Measurements from ENCODE around the gene B4GALT3.

The B4GALT3 gene

DNA sequence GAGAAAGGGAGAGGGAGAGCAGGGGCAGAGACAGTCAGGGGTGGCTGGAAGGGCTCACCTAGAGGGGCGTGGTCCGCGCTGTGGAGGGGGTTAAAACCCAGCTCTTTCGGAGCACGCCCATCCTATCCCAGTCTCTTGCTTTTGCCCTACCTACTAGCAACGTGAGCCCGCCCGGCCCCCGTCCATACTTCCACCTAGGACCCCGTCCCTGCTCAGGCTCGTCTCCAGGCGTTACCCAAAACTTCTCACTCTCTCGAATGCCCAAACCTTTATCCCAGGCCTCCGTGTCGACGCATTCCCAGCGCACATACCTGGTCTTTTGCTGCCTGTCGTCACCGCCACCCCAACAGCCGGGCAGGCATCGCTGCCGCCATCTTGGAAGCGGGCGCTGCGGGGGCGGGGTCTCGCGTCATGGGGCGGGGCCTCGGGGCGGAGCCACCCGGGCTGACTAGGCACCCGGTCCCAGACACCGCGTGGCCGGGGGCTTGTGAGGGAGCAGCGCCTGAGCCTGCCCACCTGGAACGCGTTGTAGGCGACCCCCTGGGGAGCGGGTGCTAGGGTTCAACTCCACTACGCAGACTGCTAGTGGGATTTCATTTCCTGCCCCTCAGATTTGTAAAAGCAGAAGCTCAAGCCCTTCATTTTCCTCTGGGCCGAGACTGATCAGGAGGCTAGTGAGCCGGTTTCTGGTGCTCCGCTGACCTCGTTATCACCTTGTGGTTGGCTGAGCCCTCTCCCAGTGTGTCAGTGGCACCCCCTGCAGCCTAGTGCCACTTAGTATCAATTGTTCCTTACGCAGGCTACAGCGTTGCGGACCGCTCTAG, at the start of gene B4GALT3:
TSS of gene B4GALT3 (minus strand) at position 396 of the 824 bp plus-strand sequence. CDS start 1,447 bp downstream, outside the sequence.
- TF ChIP-seq, protein P1, sequence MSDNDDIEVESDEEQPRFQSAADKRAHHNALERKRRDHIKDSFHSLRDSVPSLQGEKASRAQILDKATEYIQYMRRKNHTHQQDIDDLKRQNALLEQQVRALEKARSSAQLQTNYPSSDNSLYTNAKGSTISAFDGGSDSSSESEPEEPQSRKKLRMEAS (IDR thresholded peaks at IDR 0.05): peak; percentile 94
- TF ChIP-seq, protein P2, sequence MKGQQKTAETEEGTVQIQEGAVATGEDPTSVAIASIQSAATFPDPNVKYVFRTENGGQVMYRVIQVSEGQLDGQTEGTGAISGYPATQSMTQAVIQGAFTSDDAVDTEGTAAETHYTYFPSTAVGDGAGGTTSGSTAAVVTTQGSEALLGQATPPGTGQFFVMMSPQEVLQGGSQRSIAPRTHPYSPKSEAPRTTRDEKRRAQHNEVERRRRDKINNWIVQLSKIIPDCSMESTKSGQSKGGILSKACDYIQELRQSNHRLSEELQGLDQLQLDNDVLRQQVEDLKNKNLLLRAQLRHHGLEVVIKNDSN (IDR thresholded peaks at IDR 0.05): no peak
- TF ChIP-seq TEAD4 (IDR thresholded peaks at IDR 0.05): peak; percentile 36; the same call in 1 of the 2 replicates
- TF ChIP-seq EGR1 (IDR thresholded peaks at IDR 0.05): peak; percentile 78
- peak; percentile 97 for TF ChIP-seq TAF1 (IDR thresholded peaks at IDR 0.05; ENCODE audit: low read depth)
- peak; percentile 99 for TF ChIP-seq YY1 (IDR thresholded peaks at IDR 0.05; ENCODE audit: low read depth)
- TF ChIP-seq ZBTB7A (IDR thresholded peaks at IDR 0.05; ENCODE audit: low read depth): peak; percentile 47; the same call in 1 of the 2 replicates
- TF ChIP-seq CREB1 (IDR thresholded peaks at IDR 0.05; ENCODE audit: low read depth): peak; percentile 64
- no peak for TF ChIP-seq CEBPB (IDR thresholded peaks at IDR 0.05)
- TF ChIP-seq, protein P3, sequence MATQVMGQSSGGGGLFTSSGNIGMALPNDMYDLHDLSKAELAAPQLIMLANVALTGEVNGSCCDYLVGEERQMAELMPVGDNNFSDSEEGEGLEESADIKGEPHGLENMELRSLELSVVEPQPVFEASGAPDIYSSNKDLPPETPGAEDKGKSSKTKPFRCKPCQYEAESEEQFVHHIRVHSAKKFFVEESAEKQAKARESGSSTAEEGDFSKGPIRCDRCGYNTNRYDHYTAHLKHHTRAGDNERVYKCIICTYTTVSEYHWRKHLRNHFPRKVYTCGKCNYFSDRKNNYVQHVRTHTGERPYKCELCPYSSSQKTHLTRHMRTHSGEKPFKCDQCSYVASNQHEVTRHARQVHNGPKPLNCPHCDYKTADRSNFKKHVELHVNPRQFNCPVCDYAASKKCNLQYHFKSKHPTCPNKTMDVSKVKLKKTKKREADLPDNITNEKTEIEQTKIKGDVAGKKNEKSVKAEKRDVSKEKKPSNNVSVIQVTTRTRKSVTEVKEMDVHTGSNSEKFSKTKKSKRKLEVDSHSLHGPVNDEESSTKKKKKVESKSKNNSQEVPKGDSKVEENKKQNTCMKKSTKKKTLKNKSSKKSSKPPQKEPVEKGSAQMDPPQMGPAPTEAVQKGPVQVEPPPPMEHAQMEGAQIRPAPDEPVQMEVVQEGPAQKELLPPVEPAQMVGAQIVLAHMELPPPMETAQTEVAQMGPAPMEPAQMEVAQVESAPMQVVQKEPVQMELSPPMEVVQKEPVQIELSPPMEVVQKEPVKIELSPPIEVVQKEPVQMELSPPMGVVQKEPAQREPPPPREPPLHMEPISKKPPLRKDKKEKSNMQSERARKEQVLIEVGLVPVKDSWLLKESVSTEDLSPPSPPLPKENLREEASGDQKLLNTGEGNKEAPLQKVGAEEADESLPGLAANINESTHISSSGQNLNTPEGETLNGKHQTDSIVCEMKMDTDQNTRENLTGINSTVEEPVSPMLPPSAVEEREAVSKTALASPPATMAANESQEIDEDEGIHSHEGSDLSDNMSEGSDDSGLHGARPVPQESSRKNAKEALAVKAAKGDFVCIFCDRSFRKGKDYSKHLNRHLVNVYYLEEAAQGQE (IDR thresholded peaks at IDR 0.05; ENCODE audit: low read depth): no peak

DNA sequence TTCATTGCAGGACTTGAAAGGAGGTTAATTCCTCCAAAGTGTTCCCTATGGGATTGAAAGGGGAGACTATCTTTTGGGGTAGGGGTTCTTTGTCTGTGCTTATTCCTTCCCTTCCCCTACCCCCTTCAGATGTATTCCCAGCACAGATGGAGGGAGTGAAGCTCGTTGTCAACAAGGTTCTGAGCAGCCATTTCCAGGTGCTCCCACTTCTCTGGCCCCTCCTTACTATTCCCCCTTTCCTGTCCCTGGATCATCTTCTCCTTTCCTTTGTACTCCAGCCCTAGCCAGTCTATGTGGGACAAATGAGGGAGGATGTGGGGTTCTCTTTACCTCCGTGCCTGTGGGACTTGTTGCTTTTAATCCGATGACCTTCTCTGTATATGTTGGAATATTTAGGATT, 49.5 kb upstream of the B4GALT3 start:
- TF ChIP-seq, protein P1 (IDR thresholded peaks at IDR 0.05): no peak
- TF ChIP-seq, protein P2 (IDR thresholded peaks at IDR 0.05): no peak
- TF ChIP-seq TAF1 (IDR thresholded peaks at IDR 0.05; ENCODE audit: low read depth) (no peak), YY1 (IDR thresholded peaks at IDR 0.05; ENCODE audit: low read depth) (no peak), TCF12 (IDR thresholded peaks at IDR 0.05; ENCODE audit: low read depth) (no peak)

DNA sequence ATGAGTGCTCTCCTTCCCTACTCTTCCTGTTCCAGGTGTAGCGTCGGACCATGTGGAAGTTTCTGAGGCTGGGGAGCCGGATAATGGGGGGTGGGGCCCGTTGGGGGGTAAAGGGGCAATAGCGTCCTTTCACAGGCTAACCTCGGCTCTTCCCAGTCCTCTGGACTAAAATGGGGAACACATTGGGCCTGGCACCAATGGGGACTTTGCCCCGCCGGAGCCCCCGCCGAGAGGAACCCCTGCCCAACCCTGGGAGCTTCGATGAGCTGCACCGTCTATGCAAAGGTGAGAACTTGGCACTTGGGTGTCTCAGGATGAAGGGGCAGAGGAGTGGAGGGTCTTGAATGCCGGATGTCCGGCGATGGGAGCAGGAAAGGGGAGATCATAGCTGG, 49.0 kb upstream of the B4GALT3 start:
- no peak for TF ChIP-seq NFIC (IDR thresholded peaks at IDR 0.05)
- TF ChIP-seq ZBTB7A (IDR thresholded peaks at IDR 0.05; ENCODE audit: low read depth): no peak
- no peak for TF ChIP-seq CEBPB (IDR thresholded peaks at IDR 0.05)
- TF ChIP-seq, protein P1 (IDR thresholded peaks at IDR 0.05): no peak
- no peak for TF ChIP-seq TEAD4 (IDR thresholded peaks at IDR 0.05)
- TF ChIP-seq, protein P3 (IDR thresholded peaks at IDR 0.05; ENCODE audit: low read depth): no peak
- TF ChIP-seq EGR1 (IDR thresholded peaks at IDR 0.05): no peak
- no peak for TF ChIP-seq EP300 (IDR thresholded peaks at IDR 0.05; ENCODE audit: borderline replicate concordance)
- no peak for TF ChIP-seq RAD21 (IDR thresholded peaks at IDR 0.05; ENCODE audit: low read depth)
- no peak for TF ChIP-seq TCF12 (IDR thresholded peaks at IDR 0.05; ENCODE audit: low read depth)
- TF ChIP-seq FOXM1 (IDR thresholded peaks at IDR 0.05; ENCODE audit: borderline replicate concordance, low read depth): no peak
- TF ChIP-seq YY1 (IDR thresholded peaks at IDR 0.05; ENCODE audit: low read depth): no peak
- TF ChIP-seq, protein P2 (IDR thresholded peaks at IDR 0.05): no peak

DNA sequence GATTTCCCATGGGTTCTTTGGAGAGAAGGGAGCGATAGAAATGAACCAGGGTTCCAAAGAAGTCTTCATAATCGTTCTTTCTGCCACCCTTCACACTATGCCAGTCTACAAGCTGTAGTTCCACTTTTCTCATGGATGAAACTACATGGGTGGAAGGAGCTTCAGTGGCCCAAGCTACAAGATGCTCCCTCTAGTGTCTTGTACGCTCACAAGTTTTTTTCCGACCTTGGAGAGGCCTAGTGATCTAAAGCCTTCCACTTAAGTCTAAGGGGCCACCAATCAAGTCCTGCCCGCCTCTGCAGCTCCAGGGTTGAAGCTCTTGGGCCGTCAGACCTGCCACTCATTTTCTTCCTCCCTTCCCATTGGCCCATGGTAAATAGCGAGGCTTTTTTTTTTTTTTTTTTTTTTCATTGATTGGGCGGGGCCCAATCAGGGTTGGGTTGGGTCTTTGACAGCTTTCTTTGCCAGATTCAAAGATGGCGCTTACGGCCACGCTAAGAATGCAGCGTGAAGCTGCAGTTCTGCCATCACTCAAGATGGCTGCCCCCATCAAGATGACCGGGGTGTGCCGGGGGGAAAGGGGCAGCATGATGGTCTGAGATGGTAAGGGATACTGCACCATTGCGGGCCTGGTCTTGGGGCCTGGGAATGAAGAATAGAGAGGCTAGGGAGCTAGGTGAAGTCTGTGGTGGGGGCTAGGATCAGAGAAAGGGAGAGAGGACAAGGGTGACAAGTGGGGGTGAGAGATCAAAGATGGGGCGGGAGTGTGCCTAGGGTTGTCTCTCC, 48.4 kb upstream of the B4GALT3 start, which contains the start of gene TOMM40L:
TSS of gene TOMM40L (plus strand) at position 527 of the 786 bp plus-strand sequence. CDS start 430 bp downstream, outside the sequence.
- TF ChIP-seq EGR1 (IDR thresholded peaks at IDR 0.05) (peak; percentile 93; the same call in 1 of the 2 replicates), EP300 (IDR thresholded peaks at IDR 0.05; ENCODE audit: borderline replicate concordance) (no peak), YY1 (IDR thresholded peaks at IDR 0.05; ENCODE audit: low read depth) (peak; percentile 100), CREB1 (IDR thresholded peaks at IDR 0.05; ENCODE audit: low read depth) (no peak; the same call in 1 of the 2 replicates), TEAD4 (IDR thresholded peaks at IDR 0.05) (peak; percentile 49), TAF1 (IDR thresholded peaks at IDR 0.05; ENCODE audit: low read depth) (peak; percentile 89), RAD21 (IDR thresholded peaks at IDR 0.05; ENCODE audit: low read depth) (peak; percentile 23; the same call in 1 of the 2 replicates), ZBTB7A (IDR thresholded peaks at IDR 0.05; ENCODE audit: low read depth) (no peak)
- TF ChIP-seq, protein P2 (IDR thresholded peaks at IDR 0.05): no peak
- TF ChIP-seq, protein P1 (IDR thresholded peaks at IDR 0.05): no peak

All from Ishikawa (cell line).